Mononuclear cell (primary cell): ENCODE data around the gene TXNDC11. TPM values are rescaled to one million over a fixed set of nuclear protein-coding genes. Genes with fewer than 3 reads are reported as not detected.

Source experiments
- H3K27me3 ChIP-seq: 2 replicates; pipeline ENCODE4 v1.6.0; 2011; ENCODE audit warnings: low read length, control low read depth; ENCODE audit not compliant: insufficient read depth
- H3K4me1 ChIP-seq: 2 replicates; pipeline ENCODE4 v1.5.1; 2011; ENCODE audit warnings: mild to moderate bottlenecking, low read length, control low read depth; ENCODE audit not compliant: insufficient read depth
- H3K4me3 ChIP-seq: 2 replicates; pipeline ENCODE4 v1.5.1; 2011; ENCODE audit warnings: mild to moderate bottlenecking, low read length, moderate library complexity
- H3K9me3 ChIP-seq: 2 replicates; pipeline ENCODE4 v1.5.1; 2011; ENCODE audit warnings: low read depth, mild to moderate bottlenecking, control low read depth, low read length
- total RNA-seq: library from RNA; depleted of rRNA; stranded (reverse); fragments of >200 nt; gene quantifications from one replicate; pipeline ENCODE4 v1.2.3, GENCODE V29; 2012

The TXNDC11 gene
- total RNA-seq, 1 donor: 75.8 TPM

GRCh38 chr16:11635113-11635652, 107.5 kb downstream of the TXNDC11 start:
- Histone ChIP-seq H3K4me1 (peaks cover 41% of the 10 kb centered on the region), H3K9me3 (no peaks in the 10 kb centered on the region), H3K27me3 (no peaks in the 10 kb centered on the region), H3K4me3 (no peak overlapping the region)

GRCh38 chr16:11634312-11634711, 108.3 kb downstream of the TXNDC11 start:
- H3K4me3 ChIP-seq: no peak overlapping the region
- no peaks in the 10 kb centered on the region for H3K27me3 ChIP-seq
- no peaks in the 10 kb centered on the region for H3K9me3 ChIP-seq
- peaks cover 43% of the 10 kb centered on the region for H3K4me1 ChIP-seq

- H3K27me3 ChIP-seq: no peaks in the 10 kb centered on the region
- no peak overlapping the region for H3K4me3 ChIP-seq
- no peaks in the 10 kb centered on the region for H3K9me3 ChIP-seq
- H3K4me1 ChIP-seq: peaks cover 55% of the 10 kb centered on the region
These were observed 109.5 kb downstream of the TXNDC11 start for GRCh38 chr16:11633113-11633512.

- Histone ChIP-seq H3K27me3 (no peaks in the 10 kb centered on the region), H3K4me1 (peaks cover 61% of the 10 kb centered on the region), H3K4me3 (no peak overlapping the region), H3K9me3 (no peaks in the 10 kb centered on the region)
These were observed 110.2 kb downstream of the TXNDC11 start for GRCh38 chr16:11632455-11632939.

- Histone ChIP-seq H3K4me3 (no peak overlapping the region), H3K4me1 (peaks cover 65% of the 10 kb centered on the region), H3K9me3 (no peaks in the 10 kb centered on the region), H3K27me3 (no peaks in the 10 kb centered on the region)
These were observed 111.4 kb downstream of the TXNDC11 start for GRCh38 chr16:11631214-11631613.

- Histone ChIP-seq H3K27me3 (no peaks in the 10 kb centered on the region), H3K4me1 (peaks cover 67% of the 10 kb centered on the region), H3K4me3 (no peak overlapping the region), H3K9me3 (no peaks in the 10 kb centered on the region)
These were observed 111.9 kb downstream of the TXNDC11 start for GRCh38 chr16:11630768-11631056.

GRCh38 chr16:11630046-11630767, 112.5 kb downstream of the TXNDC11 start:
- no peak overlapping the region for H3K4me3 ChIP-seq
- H3K9me3 ChIP-seq: no peaks in the 10 kb centered on the region
- H3K27me3 ChIP-seq: no peaks in the 10 kb centered on the region
- peaks cover 68% of the 10 kb centered on the region for H3K4me1 ChIP-seq

Other genes with a start within 250 kb of the TXNDC11 start
- 169 TPM for gene LITAF, start 155.9 kb downstream of the TXNDC11 start, total RNA-seq
- 115 TPM for gene SNN, start 74.4 kb downstream of the TXNDC11 start, total RNA-seq
- 107 TPM for gene ZC3H7A, start 54.4 kb upstream of the TXNDC11 start, total RNA-seq
- gene RSL1D1, start 108.7 kb upstream of the TXNDC11 start, total RNA-seq: 239 TPM
- 117 TPM for gene GSPT1, start 173.1 kb upstream of the TXNDC11 start, total RNA-seq
- 6.0 TPM for gene NPIPB2, start 199.2 kb upstream of the TXNDC11 start, total RNA-seq
- 0.21 TPM for gene TNFRSF17, start 222.4 kb upstream of the TXNDC11 start, total RNA-seq
- gene SNX29, start 233.9 kb upstream of the TXNDC11 start, total RNA-seq: 35.9 TPM